K562 (cell line): ENCODE results near the gene TXLNA. TPM values are rescaled to one million over a fixed set of nuclear protein-coding genes. Genes with fewer than 3 reads are reported as not detected.

ENCODE experiments used
- ATAC-seq: fragments of 200-7000 bp; cut with Tn5 transposase; 3 replicates; pipeline ENCODE4 v1.9.1; 2020; ENCODE audit warnings: moderate library complexity
- BruUV-seq: library from RNA; stranded (reverse); fragments of 400-500 nt; replicated peaks from 2 replicates; lab custom pipeline; 2021; lab: Mats Ljungman, UMichigan
- CTCF ChIA-PET: fragments of 300-600 bp; formaldehyde crosslinking; extraction: SDS; loops from one replicate; lab custom pipeline; 2021; ENCODE audit warnings: low intra/inter-chr PET ratio; lab: Yijun Ruan, JAX
- POLR2A ChIA-PET: fragments of 300-600, 350-650 bp; sonication (Branson Sonifier 250); formaldehyde crosslinking; extraction: SDS; loops from one replicate; lab custom pipeline; 2021; ENCODE audit warnings: antibody characterized with exemption, inconsistent platforms; lab: Yijun Ruan, JAX
- DNase-seq, 4 experiments: peaks; one replicate each; pipeline versions ENCODE4 v3.0.0 to v3.0.0-alpha.2; 2011 to 2018; ENCODE audit warnings: low spot score in 3 of 4, mixed read lengths in 3 of 4; ENCODE audit errors: extremely low read depth in 1 of 4
- FAIRE-seq: peaks from 2 replicates; lab custom pipeline; 2011; peaks lifted over from hg19 to GRCh38; lab: Jason Lieb, UNC
- H2AFZ ChIP-seq: 2 replicates; pipeline ENCODE4 v1.6.0; 2011; ENCODE audit warnings: low read depth, low read length, control low read depth, inconsistent platforms
- H3K27ac ChIP-seq: fragments of 200-600 bp; 3 replicates; pipeline ENCODE4 v1.8.0; 2011; ENCODE audit warnings: low read depth, mild to moderate bottlenecking, control low read depth, inconsistent platforms, low read length, moderate library complexity, mixed read lengths; ENCODE audit errors: extremely low read depth
- H3K27me3 ChIP-seq, 2 experiments: fragments of 300-600 bp in 1 of 2; 2 replicates in 1 of 2; 3 replicates in 1 of 2; pipeline versions ENCODE4 v1.6.0 to v1.8.0; 2011; ENCODE audit warnings: inconsistent platforms in 2 of 2, low read length in 2 of 2, mild to moderate bottlenecking in 1 of 2, mixed read lengths in 1 of 2, moderate library complexity in 1 of 2; ENCODE audit not compliant: control insufficient read depth in 2 of 2, insufficient read depth in 2 of 2
- H3K36me3 ChIP-seq: fragments of 300-600 bp; 3 replicates; pipeline ENCODE4 v1.8.0; 2011; ENCODE audit warnings: mild to moderate bottlenecking, low read length, inconsistent platforms; ENCODE audit not compliant: control insufficient read depth, insufficient read depth
- H3K4me1 ChIP-seq, 2 experiments: fragments of 200-600 bp in 1 of 2; replicated peaks in 1 of 2; 2 replicates in 1 of 2; 3 replicates in 1 of 2; pipeline versions ENCODE4 v1.5.1 to v1.8.0; 2011; ENCODE audit warnings: inconsistent platforms in 2 of 2, low read length in 2 of 2, mild to moderate bottlenecking in 1 of 2, mixed read lengths in 1 of 2, moderate library complexity in 1 of 2; ENCODE audit not compliant: control insufficient read depth in 2 of 2, insufficient read depth in 2 of 2
- H3K4me2 ChIP-seq: 2 replicates; pipeline ENCODE4 v1.6.1; 2011; ENCODE audit warnings: low read length, control low read depth, inconsistent platforms, mixed read lengths; ENCODE audit not compliant: insufficient read depth
- H3K4me3 ChIP-seq: fragments of 200-600 bp; sonication (generic), shearing (Covaris generic); 2 replicates; pipeline ENCODE4 v1.5.1; 2016; ENCODE audit warnings: control low read depth, inconsistent platforms
- H3K79me2 ChIP-seq: fragments of 200-600 bp; 3 replicates; pipeline ENCODE4 v1.8.0; 2011; ENCODE audit warnings: low read length, inconsistent platforms; ENCODE audit not compliant: control insufficient read depth, insufficient read depth
- H3K9ac ChIP-seq, 2 experiments: 2 replicates each; pipeline versions ENCODE4 v1.6.0 to v1.6.1; 2011; ENCODE audit warnings: low read depth in 2 of 2, low read length in 2 of 2, control low read depth in 1 of 2, inconsistent platforms in 1 of 2, mild to moderate bottlenecking in 1 of 2, mixed read lengths in 1 of 2; ENCODE audit not compliant: insufficient read depth in 1 of 2
- H3K9me1 ChIP-seq: one replicate; pipeline ENCODE4 v1.6.0; 2011; ENCODE audit warnings: inconsistent platforms, mild to moderate bottlenecking, low read length, moderate library complexity; ENCODE audit not compliant: control insufficient read depth, insufficient read depth
- H3K9me3 ChIP-seq: replicated peaks from 2 replicates; pipeline ENCODE4 v1.5.1; 2011; ENCODE audit warnings: low read depth, low read length, inconsistent platforms; ENCODE audit not compliant: control insufficient read depth, insufficient read depth
- H4K20me1 ChIP-seq: replicated peaks from 2 replicates; pipeline ENCODE4 v1.6.1; 2011; ENCODE audit warnings: low read length, inconsistent platforms, mixed read lengths; ENCODE audit not compliant: control insufficient read depth, insufficient read depth
- BCLAF1 ChIP-seq, 2 experiments: fragments of 450-650 bp in 1 of 2; IDR thresholded peaks; 2 replicates each; pipeline ENCODE4 v1.6.1; 2011 to 2017; ENCODE audit warnings: low read depth in 2 of 2, antibody characterized with exemption in 1 of 2, borderline replicate concordance in 1 of 2, low read length in 1 of 2, mild to moderate bottlenecking in 1 of 2, mixed read lengths in 1 of 2; ENCODE audit not compliant: control insufficient read depth in 1 of 2
- CBFA2T2 ChIP-seq: fragments of 450-650 bp; conservative IDR thresholded peaks from 2 replicates; pipeline ENCODE4 v1.6.1; 2017; ENCODE audit warnings: mild to moderate bottlenecking
- E2F5 ChIP-seq: sonication (generic); formaldehyde crosslinking; IDR thresholded peaks from 2 replicates; pipeline ENCODE4 v1.8.0; 2022; ENCODE audit warnings: mild to moderate bottlenecking, missing genetic modification reagents
- JUND ChIP-seq, 2 experiments: IDR thresholded peaks; 2 replicates in 1 of 2; 3 replicates in 1 of 2; pipeline ENCODE4 v1.6.1; 2011; ENCODE audit warnings: borderline replicate concordance in 2 of 2, low read depth in 2 of 2, low read length in 2 of 2, improper control_type of control experiment in 1 of 2, missing biosample characterization in 1 of 2, missing genetic modification characterization in 1 of 2, missing genetic modification reagents in 1 of 2
- NFE2L1 ChIP-seq: fragments of 450-650 bp; IDR thresholded peaks from 2 replicates; pipeline ENCODE4 v1.6.1; 2016; ENCODE audit warnings: missing genetic modification characterization, low read depth, mild to moderate bottlenecking, missing compliant biosample characterization, moderate library complexity, borderline replicate concordance
- RFX1 ChIP-seq: fragments of 450-650 bp; IDR thresholded peaks from 2 replicates; pipeline ENCODE4 v1.6.1; 2016; ENCODE audit warnings: mild to moderate bottlenecking, moderate library complexity
- SIN3A ChIP-seq, 2 experiments: fragments of 150-350 bp in 1 of 2; IDR thresholded peaks; 2 replicates each; pipeline ENCODE4 v1.6.1; 2011 to 2016; ENCODE audit warnings: borderline replicate concordance in 2 of 2, low read depth in 2 of 2, low read length in 2 of 2, mild to moderate bottlenecking in 2 of 2, moderate library complexity in 2 of 2; ENCODE audit not compliant: control insufficient read depth in 1 of 2
- TFAP4 ChIP-seq: sonication (generic); formaldehyde crosslinking; IDR thresholded peaks from 2 replicates; pipeline ENCODE4 v1.8.0; 2022; ENCODE audit warnings: missing genetic modification reagents, mild to moderate bottlenecking, moderate library complexity, borderline replicate concordance
- ZBTB33 ChIP-seq: sonication (generic); formaldehyde crosslinking; IDR thresholded peaks from 2 replicates; pipeline ENCODE4 v1.8.1; 2023; ENCODE audit warnings: mild to moderate bottlenecking, missing genetic modification reagents
- WGBS: fragments of 100-300 bp; shearing (Covaris generic); methylation state at CpG from one replicate; pipeline ENCODE4 v1.1.6; 2016; ENCODE audit warnings: low coverage, mixed read lengths; ENCODE audit not compliant: insufficient coverage; ENCODE audit errors: missing lambda C conversion rate; 5-methylcytosine and 5-hydroxymethylcytosine counted together
- in situ Hi-C: fragments of 300-500 bp; cut with MboI; formaldehyde crosslinking; loops from 4 replicates; pipeline ENCODE4 v1.15.0; 2018; ENCODE audit warnings: inconsistent platforms, mixed read lengths
- intact Hi-C: fragments of 100-400 bp; cut with micrococcal nuclease; formaldehyde crosslinking; loops from 2 replicates; pipeline ENCODE4 v1.14.2; 2022
- polyA plus RNA-seq, 8 experiments: library from polyadenylated mRNA; depleted of rRNA in 4 of 8; stranded (reverse) in 5 of 8; unstranded in 3 of 8; fragments of >200 nt; fragmentation: Nextera tagmentation in 2 of 8; fragmentation: Illumina TruSeq in 1 of 8; extraction: Ambion mirVana in 2 of 8; extraction: Trizol in 1 of 8; gene quantifications; 2 replicates each; pipeline versions ENCODE4 v1.2.1 to v1.2.3, GENCODE V29; 2011 to 2014; ENCODE audit warnings: inconsistent platforms in 1 of 8, missing spikeins in 1 of 8
- total RNA-seq, 7 experiments: library from RNA; depleted of rRNA in 6 of 7; stranded (reverse); fragments of >200 nt in 6 of 7; fragmentation: Illumina TruSeq in 2 of 7; extraction: Trizol in 2 of 7; gene quantifications; 2 replicates each; pipeline versions ENCODE4 v1.2.1 to v1.2.3, GENCODE V29; 2011 to 2021; ENCODE audit warnings: low replicate concordance in 1 of 7

TXLNA gene
- total and polyA plus RNA-seq, 9 of the 15 experiments (the other 6 are each of a cell fraction or from before 2014, with no cell fraction given), result 9.2 to 54.5 (median 39.3) TPM

GRCh38 chr1:32142446-32143301 lies 36.8 kb upstream of the TXLNA start:
- peak; percentile 65 for FAIRE-seq
- ATAC-seq, result peak; percentile 78
- ChIA-PET CTCF (no interaction called here), POLR2A (interaction anchor here (0.6 to 1.7 kb wide), 11 partner anchors 9 to 494 kb away, joined by 3 to 9 read pairs (median 3); partner anchors contain the start of gene TXLNA)
- Histone ChIP-seq H3K4me1 (peaks cover 0 to 25% of the 10 kb centered on the region in 2 experiments; a peak in 4 of 5 replicates), H3K27me3 (no peaks in the 10 kb centered on the region), H3K9me3 (peaks cover 3% of the 10 kb centered on the region; the same call in 1 of the 2 replicates), H3K9ac (peak overlapping the region; percentile 4 to 21; a peak in 2 of 4 replicates), H3K27ac (peak overlapping the region; percentile 8; the same call in 1 of the 3 replicates), H3K79me2 (peaks cover 92% of the 10 kb centered on the region), H3K36me3 (0 out of 3 replicates have a peak, but pooled peaks cover 6% of the 10 kb centered on the region), H2AFZ (no peak overlapping the region), H3K4me3 (no peak overlapping the region), H4K20me1 (no peaks in the 10 kb centered on the region), H3K4me2 (no peak overlapping the region), H3K9me1 (no peaks in the 10 kb centered on the region)
- 48% methylated on average over 6 of the region's 6 CpGs for WGBS
- intact Hi-C loops, result no loop called here
- no TSS peak for BruUV-seq
- in situ Hi-C loops, result no loop called here
- DNase-seq, result peak; percentile 51 to 60 (median 57)
- TF ChIP-seq SIN3A (IDR thresholded peaks at IDR 0.05; ENCODE audit: borderline replicate concordance in 2 of 2, control insufficient read depth in 1 of 2, low read depth in 2 of 2, low read length in 2 of 2), result 0 out of 4 replicates have a peak, but pooled peaks of 1 of the 2 experiments have one; percentile 57
- 0 out of 2 replicates have a peak, but pooled peaks have one; percentile 41 for TF ChIP-seq E2F5 (CRISPR knock-in tag)
- no peak for TF ChIP-seq BCLAF1 (IDR thresholded peaks at IDR 0.05; ENCODE audit: borderline replicate concordance in 1 of 2, control insufficient read depth in 1 of 2, low read depth in 2 of 2, low read length in 1 of 2)
- peak; percentile 35 for TF ChIP-seq CBFA2T2
- peak; percentile 89 for TF ChIP-seq RFX1
- peak; percentile 65; the same call in 1 of the 2 replicates for TF ChIP-seq ZBTB33
- no peak for TF ChIP-seq NFE2L1 (tag)
- no peak for TF ChIP-seq JUND (IDR thresholded peaks at IDR 0.05; ENCODE audit: borderline replicate concordance, low read depth, low read length)
- TF ChIP-seq JUND (tag; IDR thresholded peaks at IDR 0.05; ENCODE audit: borderline replicate concordance, low read depth, low read length), result peak; percentile 10; the same call in 1 of the 3 replicates
- TF ChIP-seq TFAP4 (CRISPR knock-in tag), result peak; percentile 90
